Effector memory CD4-positive, alpha-beta T cell (primary cell): ENCODE results near the gene CORO2B.

Source experiments
- DNase-seq, 3 donors: peaks; one replicate each; pipeline ENCODE4 v3.0.0-alpha.2; 2020
- H3K27ac ChIP-seq: 2 replicates; pipeline ENCODE4 v1.7.0; 2013; ENCODE audit warnings: mild to moderate bottlenecking, low read length, moderate library complexity; ENCODE audit not compliant: insufficient read depth, poor library complexity, severe bottlenecking
- H3K27me3 ChIP-seq: replicated peaks from 2 replicates; pipeline ENCODE4 v1.7.0; 2013; ENCODE audit warnings: mild to moderate bottlenecking, low read length; ENCODE audit not compliant: insufficient read depth, control insufficient read depth, poor library complexity, severe bottlenecking
- H3K36me3 ChIP-seq: 2 replicates; pipeline ENCODE4 v1.7.0; 2013; ENCODE audit warnings: mild to moderate bottlenecking, low read length, moderate library complexity; ENCODE audit not compliant: control insufficient read depth, insufficient read depth
- H3K4me1 ChIP-seq: 2 replicates; pipeline ENCODE4 v1.7.0; 2013; ENCODE audit warnings: low read length, mild to moderate bottlenecking; ENCODE audit not compliant: control insufficient read depth, insufficient read depth, poor library complexity, severe bottlenecking
- H3K4me3 ChIP-seq: 2 replicates; pipeline ENCODE4 v1.7.0; 2013; ENCODE audit warnings: low read length, low read depth, mild to moderate bottlenecking; ENCODE audit not compliant: insufficient read depth, poor library complexity, severe bottlenecking
- H3K9me3 ChIP-seq: 2 replicates; pipeline ENCODE4 v1.7.0; 2013; ENCODE audit warnings: mild to moderate bottlenecking, low read length, moderate library complexity; ENCODE audit not compliant: control insufficient read depth

The CORO2B gene

GRCh38 chr15:68733666-68734065, 154.9 kb downstream of the CORO2B start:
- Histone ChIP-seq H3K4me3 (no peak overlapping the region), H3K27me3 (no peaks in the 10 kb centered on the region), H3K4me1 (no peaks in the 10 kb centered on the region), H3K27ac (no peak overlapping the region), H3K36me3 (no peaks in the 10 kb centered on the region), H3K9me3 (no peaks in the 10 kb centered on the region)
- DNase-seq, result no peak

GRCh38 chr15:68734352-68734751, 155.6 kb downstream of the CORO2B start:
- H3K9me3 ChIP-seq, result no peaks in the 10 kb centered on the region
- H3K4me1 ChIP-seq, result no peaks in the 10 kb centered on the region
- H3K4me3 ChIP-seq, result no peak overlapping the region
- no peaks in the 10 kb centered on the region for H3K27me3 ChIP-seq
- H3K36me3 ChIP-seq, result no peaks in the 10 kb centered on the region
- H3K27ac ChIP-seq, result no peak overlapping the region
- DNase-seq, result no peak

- no peaks in the 10 kb centered on the region for H3K36me3 ChIP-seq
- no peak overlapping the region for H3K4me3 ChIP-seq
- no peak overlapping the region for H3K27ac ChIP-seq
- no peaks in the 10 kb centered on the region for H3K9me3 ChIP-seq
- H3K27me3 ChIP-seq, result no peaks in the 10 kb centered on the region
- no peaks in the 10 kb centered on the region for H3K4me1 ChIP-seq
- DNase-seq, result no peak
Measured at GRCh38 chr15:68734881-68735280, 156.1 kb downstream of the CORO2B start.

- H3K27me3 ChIP-seq, result no peaks in the 10 kb centered on the region
- H3K4me3 ChIP-seq, result no peak overlapping the region
- no peaks in the 10 kb centered on the region for H3K9me3 ChIP-seq
- H3K36me3 ChIP-seq, result no peaks in the 10 kb centered on the region
- no peak for DNase-seq
- no peak overlapping the region for H3K27ac ChIP-seq
- H3K4me1 ChIP-seq, result no peaks in the 10 kb centered on the region
Measured at GRCh38 chr15:68735610-68736009, 156.8 kb downstream of the CORO2B start.

- H3K9me3 ChIP-seq, result no peaks in the 10 kb centered on the region
Measured at GRCh38 chr15:68739390-68740080, 160.7 kb downstream of the CORO2B start.

GRCh38 chr15:68743256-68743655, 164.5 kb downstream of the CORO2B start:
- H3K4me1 ChIP-seq, result no peaks in the 10 kb centered on the region
- H3K9me3 ChIP-seq, result no peaks in the 10 kb centered on the region
- no peak for DNase-seq
- H3K36me3 ChIP-seq, result no peaks in the 10 kb centered on the region
- no peak overlapping the region for H3K4me3 ChIP-seq
- no peak overlapping the region for H3K27ac ChIP-seq
- H3K27me3 ChIP-seq, result no peaks in the 10 kb centered on the region

More at GRCh38 chr15:68739390-68740080, 160.7 kb downstream of the CORO2B start:
- Histone ChIP-seq H3K4me3 (no peak overlapping the region), H3K27me3 (no peaks in the 10 kb centered on the region), H3K36me3 (no peaks in the 10 kb centered on the region), H3K4me1 (no peaks in the 10 kb centered on the region), H3K27ac (no peak overlapping the region)
- DNase-seq, result no peak

GRCh38 chr15:68749365-68749764, 170.6 kb downstream of the CORO2B start:
- Histone ChIP-seq H3K27me3 (no peaks in the 10 kb centered on the region), H3K27ac (no peak overlapping the region), H3K4me1 (no peaks in the 10 kb centered on the region), H3K9me3 (no peaks in the 10 kb centered on the region), H3K4me3 (no peak overlapping the region), H3K36me3 (no peaks in the 10 kb centered on the region)
- DNase-seq, result no peak

- Histone ChIP-seq H3K36me3 (no peaks in the 10 kb centered on the region), H3K4me3 (no peak overlapping the region), H3K9me3 (no peaks in the 10 kb centered on the region), H3K27ac (no peak overlapping the region), H3K4me1 (no peaks in the 10 kb centered on the region), H3K27me3 (no peaks in the 10 kb centered on the region)
- DNase-seq, result no peak
Measured at GRCh38 chr15:68749793-68750192, 171.0 kb downstream of the CORO2B start.

- no peak overlapping the region for H3K4me3 ChIP-seq
- H3K27ac ChIP-seq, result no peak overlapping the region
- no peaks in the 10 kb centered on the region for H3K27me3 ChIP-seq
- H3K9me3 ChIP-seq, result no peaks in the 10 kb centered on the region
- H3K36me3 ChIP-seq, result no peaks in the 10 kb centered on the region
- no peaks in the 10 kb centered on the region for H3K4me1 ChIP-seq
- no peak for DNase-seq
Measured at GRCh38 chr15:68751622-68752021, 172.8 kb downstream of the CORO2B start.

- Histone ChIP-seq H3K4me1 (no peaks in the 10 kb centered on the region), H3K27ac (no peak overlapping the region), H3K27me3 (no peaks in the 10 kb centered on the region), H3K36me3 (no peaks in the 10 kb centered on the region), H3K9me3 (no peaks in the 10 kb centered on the region), H3K4me3 (no peak overlapping the region)
- DNase-seq, result no peak
Measured at GRCh38 chr15:68755731-68756130, 176.9 kb downstream of the CORO2B start.
